ENCODE data around the gene FAM135A.
"Not testable (repeated sequence)": the region's sequence is repeated elsewhere in the genome, so short reads cannot be mapped to it uniquely, and the experiment has no call there.

Gene FAM135A

DNA sequence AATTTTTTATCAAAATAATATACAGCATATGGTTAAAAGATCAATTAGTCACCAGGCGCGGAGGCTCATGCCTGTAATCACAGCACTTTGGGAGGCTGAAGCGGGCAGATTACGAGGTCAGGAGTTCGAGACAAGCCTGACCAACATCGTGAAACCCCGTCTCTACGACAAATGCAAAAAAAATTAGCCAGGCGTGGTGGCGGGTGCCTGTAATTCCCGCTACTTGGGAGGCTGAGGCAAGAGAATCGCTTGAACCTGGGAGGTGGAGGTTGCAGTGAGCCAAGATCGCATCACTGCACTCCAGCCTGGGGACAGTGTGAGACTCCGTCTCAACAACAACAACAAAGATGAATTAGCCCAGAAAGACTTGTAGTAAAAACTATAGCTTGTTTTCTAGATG, 46.4 kb downstream of the FAM135A start:
- not testable (repeated sequence) for H3K4me3 ChIP-seq (ENCODE audit: low read length); H3K9me3 ChIP-seq (ENCODE audit: control insufficient read depth, insufficient read depth, low read length); H3K4me1 ChIP-seq (ENCODE audit: control insufficient read depth, insufficient read depth, low read length); DNase-seq (ENCODE audit: low read depth, low spot score); H3K27ac ChIP-seq (ENCODE audit: low read length); H3K36me3 ChIP-seq (ENCODE audit: control insufficient read depth, insufficient read depth, low read length); H3K27me3 ChIP-seq (ENCODE audit: control insufficient read depth, insufficient read depth, low read length)
- no CpG with 5 or more reads among the region's 14 CpGs for WGBS (ENCODE audit: insufficient coverage, insufficient read length)

DNA sequence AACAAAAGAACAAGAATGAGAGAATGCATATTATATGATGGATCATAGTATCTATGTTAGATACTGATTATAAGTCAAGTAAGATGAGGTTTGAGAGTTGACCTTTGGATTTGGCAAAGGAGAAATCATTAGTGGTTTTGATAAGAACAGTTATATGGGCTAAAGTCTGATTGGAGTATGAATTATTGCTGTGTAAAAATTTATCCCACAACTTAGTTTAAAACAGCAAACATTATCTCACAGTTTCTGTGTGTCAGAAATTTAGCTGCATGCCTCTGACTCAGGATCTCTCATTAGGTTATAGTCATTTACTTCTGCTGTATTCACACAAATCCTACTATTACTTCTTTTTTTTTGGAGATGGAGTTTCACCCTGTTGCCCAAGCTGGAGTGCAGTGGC, 56.7 kb downstream of the FAM135A start:
- Histone ChIP-seq H3K27ac (ENCODE audit: low read length) (no peak overlapping the region), H3K4me1 (ENCODE audit: control insufficient read depth, insufficient read depth, low read length) (peaks cover 2% of the 10 kb centered on the region; the same call in 1 of the 2 replicates), H3K27me3 (ENCODE audit: control insufficient read depth, insufficient read depth, low read length) (no peaks in the 10 kb centered on the region), H3K36me3 (ENCODE audit: control insufficient read depth, insufficient read depth, low read length) (peaks cover 6% of the 10 kb centered on the region), H3K9me3 (ENCODE audit: control insufficient read depth, insufficient read depth, low read length) (no peaks in the 10 kb centered on the region), H3K4me3 (ENCODE audit: low read length) (no peak overlapping the region)
- no peak for DNase-seq (ENCODE audit: low read depth, low spot score)

DNA sequence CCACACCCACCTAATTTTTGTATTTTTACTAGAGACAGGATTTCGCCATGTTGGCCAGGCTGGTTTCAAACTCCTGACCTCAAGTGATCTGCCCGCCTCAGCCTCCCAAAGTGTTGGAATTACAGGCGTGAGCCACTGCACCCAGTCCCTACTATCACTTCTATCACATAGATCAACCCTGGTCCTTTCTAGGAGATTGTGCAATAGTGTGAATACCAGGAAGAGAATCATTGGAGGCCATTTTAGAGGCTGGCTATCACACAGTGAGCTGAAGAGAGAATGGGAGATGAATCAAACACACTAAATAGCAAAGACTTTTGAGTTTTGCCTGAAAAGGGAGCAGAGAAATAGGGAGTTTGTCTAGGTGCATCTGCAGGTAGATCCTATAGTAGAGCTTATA, 57.2 kb downstream of the FAM135A start:
- not testable (repeated sequence) for H3K27me3 ChIP-seq (ENCODE audit: control insufficient read depth, insufficient read depth, low read length); H3K4me3 ChIP-seq (ENCODE audit: low read length); H3K4me1 ChIP-seq (ENCODE audit: control insufficient read depth, insufficient read depth, low read length); H3K27ac ChIP-seq (ENCODE audit: low read length); DNase-seq (ENCODE audit: low read depth, low spot score); H3K9me3 ChIP-seq (ENCODE audit: control insufficient read depth, insufficient read depth, low read length); H3K36me3 ChIP-seq (ENCODE audit: control insufficient read depth, insufficient read depth, low read length)
- WGBS (ENCODE audit: insufficient coverage, insufficient read length): no CpG with 5 or more reads among the region's 3 CpGs

DNA sequence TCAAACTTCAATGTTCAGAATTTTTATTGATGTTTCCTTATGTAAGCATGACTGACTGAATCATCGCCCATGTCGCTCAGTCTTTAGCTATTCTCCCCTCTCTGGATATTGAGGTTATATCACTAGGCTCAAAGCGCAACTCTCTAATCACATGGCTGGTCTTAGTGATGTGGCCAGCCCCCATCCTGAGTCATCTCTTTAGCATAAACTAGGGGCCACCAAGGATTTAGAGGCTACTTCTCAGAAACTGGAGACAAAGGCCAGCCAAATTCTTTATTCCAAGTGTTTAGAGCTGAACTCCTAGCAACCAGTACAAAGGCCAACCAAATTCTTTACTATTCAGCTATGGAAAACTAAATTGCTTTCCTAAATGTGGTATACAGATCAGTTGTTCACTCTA, 61.4 kb downstream of the FAM135A start:
- peaks cover 2% of the 10 kb centered on the region; the same call in 1 of the 2 replicates for H3K4me1 ChIP-seq (ENCODE audit: control insufficient read depth, insufficient read depth, low read length)
- no peaks in the 10 kb centered on the region for H3K27me3 ChIP-seq (ENCODE audit: control insufficient read depth, insufficient read depth, low read length)
- WGBS (ENCODE audit: insufficient coverage, insufficient read length): no CpG with 5 or more reads among the region's 3 CpGs
- no peak overlapping the region for H3K27ac ChIP-seq (ENCODE audit: low read length)
- no peaks in the 10 kb centered on the region for H3K9me3 ChIP-seq (ENCODE audit: control insufficient read depth, insufficient read depth, low read length)
- no peak overlapping the region for H3K4me3 ChIP-seq (ENCODE audit: low read length)
- peak; percentile 16 for DNase-seq (ENCODE audit: low read depth, low spot score)
- H3K36me3 ChIP-seq (ENCODE audit: control insufficient read depth, insufficient read depth, low read length): peaks cover 6% of the 10 kb centered on the region

DNA sequence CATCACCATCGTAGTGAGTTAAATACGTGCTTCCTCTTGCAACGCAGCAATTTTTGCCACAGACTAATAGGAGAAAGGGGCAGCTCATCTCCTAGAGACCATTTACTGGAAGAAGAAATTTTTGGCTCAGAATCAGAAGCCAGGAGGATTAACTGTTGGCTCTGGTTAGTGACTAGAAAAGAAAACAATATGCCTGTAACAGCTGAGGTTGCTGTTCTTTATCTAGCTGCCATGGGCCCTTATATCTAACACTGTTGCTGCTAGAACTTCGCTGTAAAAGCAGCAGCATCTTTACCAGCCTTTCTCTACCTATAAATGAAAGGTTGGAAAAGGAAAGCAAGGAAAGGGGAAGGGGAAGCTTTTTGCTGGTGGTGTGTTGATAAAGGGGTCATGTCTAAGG, 65.9 kb downstream of the FAM135A start:
- Histone ChIP-seq H3K27ac (ENCODE audit: low read length) (no peak overlapping the region), H3K4me3 (ENCODE audit: low read length) (no peak overlapping the region), H3K9me3 (ENCODE audit: control insufficient read depth, insufficient read depth, low read length) (no peaks in the 10 kb centered on the region), H3K27me3 (ENCODE audit: control insufficient read depth, insufficient read depth, low read length) (no peaks in the 10 kb centered on the region), H3K4me1 (ENCODE audit: control insufficient read depth, insufficient read depth, low read length) (no peaks in the 10 kb centered on the region; the same call in 1 of the 2 replicates), H3K36me3 (ENCODE audit: control insufficient read depth, insufficient read depth, low read length) (no peaks in the 10 kb centered on the region; the same call in 1 of the 2 replicates)
- WGBS (ENCODE audit: insufficient coverage, insufficient read length): no CpG with 5 or more reads among the region's 4 CpGs
- no peak for DNase-seq (ENCODE audit: low read depth, low spot score)

DNA sequence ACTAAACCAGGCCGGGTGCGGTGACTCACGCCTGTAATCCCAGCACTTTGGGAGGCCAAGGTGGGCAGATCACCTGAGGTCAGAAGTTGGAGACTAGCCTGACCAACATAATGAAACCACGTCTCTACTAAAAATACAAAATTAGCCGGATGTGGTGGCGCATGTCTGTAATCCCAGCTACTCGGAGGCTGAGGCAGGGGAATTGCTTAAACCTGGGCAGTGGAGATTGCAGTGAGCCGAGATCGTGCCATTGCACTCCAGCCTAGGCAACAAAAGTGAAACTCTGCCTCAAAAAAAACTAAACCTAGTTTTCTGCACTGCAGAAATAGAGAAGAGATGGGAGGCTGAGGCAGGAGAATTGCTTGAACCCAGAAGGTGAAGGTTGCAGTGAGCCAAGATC, 73.3 kb downstream of the FAM135A start:
- H3K27ac ChIP-seq (ENCODE audit: low read length); H3K4me3 ChIP-seq (ENCODE audit: low read length); DNase-seq (ENCODE audit: low read depth, low spot score); H3K36me3 ChIP-seq (ENCODE audit: control insufficient read depth, insufficient read depth, low read length); H3K27me3 ChIP-seq (ENCODE audit: control insufficient read depth, insufficient read depth, low read length); H3K9me3 ChIP-seq (ENCODE audit: control insufficient read depth, insufficient read depth, low read length); H3K4me1 ChIP-seq (ENCODE audit: control insufficient read depth, insufficient read depth, low read length): not testable (repeated sequence)
- no CpG with 5 or more reads among the region's 9 CpGs for WGBS (ENCODE audit: insufficient coverage, insufficient read length)

DNA sequence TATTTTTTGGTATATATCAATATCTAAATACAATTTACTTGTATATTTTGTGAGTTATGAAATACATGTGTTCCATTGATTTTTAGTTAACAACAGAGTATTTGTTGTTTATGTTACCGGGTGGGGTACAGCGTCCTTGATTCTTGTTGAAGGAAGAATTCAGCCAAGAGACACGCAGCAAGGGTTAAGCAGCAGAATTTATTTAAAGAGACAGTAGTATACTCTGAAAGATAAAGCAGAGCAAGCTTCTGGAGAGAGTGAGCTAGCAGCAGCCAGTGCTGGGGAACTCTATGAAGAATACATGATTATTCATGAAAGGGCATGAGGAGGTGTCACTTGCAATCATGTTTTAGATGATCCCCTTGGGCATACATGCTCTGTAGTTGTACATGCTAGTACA, 76.1 kb downstream of the FAM135A start:
- no peak overlapping the region for H3K27ac ChIP-seq (ENCODE audit: low read length)
- no CpG with 5 or more reads among the region's 3 CpGs for WGBS (ENCODE audit: insufficient coverage, insufficient read length)
- no peaks in the 10 kb centered on the region for H3K9me3 ChIP-seq (ENCODE audit: control insufficient read depth, insufficient read depth, low read length)
- no peaks in the 10 kb centered on the region for H3K4me1 ChIP-seq (ENCODE audit: control insufficient read depth, insufficient read depth, low read length)
- H3K4me3 ChIP-seq (ENCODE audit: low read length): no peak overlapping the region
- no peaks in the 10 kb centered on the region for H3K36me3 ChIP-seq (ENCODE audit: control insufficient read depth, insufficient read depth, low read length)
- no peak for DNase-seq (ENCODE audit: low read depth, low spot score)
- no peaks in the 10 kb centered on the region for H3K27me3 ChIP-seq (ENCODE audit: control insufficient read depth, insufficient read depth, low read length)

DNA sequence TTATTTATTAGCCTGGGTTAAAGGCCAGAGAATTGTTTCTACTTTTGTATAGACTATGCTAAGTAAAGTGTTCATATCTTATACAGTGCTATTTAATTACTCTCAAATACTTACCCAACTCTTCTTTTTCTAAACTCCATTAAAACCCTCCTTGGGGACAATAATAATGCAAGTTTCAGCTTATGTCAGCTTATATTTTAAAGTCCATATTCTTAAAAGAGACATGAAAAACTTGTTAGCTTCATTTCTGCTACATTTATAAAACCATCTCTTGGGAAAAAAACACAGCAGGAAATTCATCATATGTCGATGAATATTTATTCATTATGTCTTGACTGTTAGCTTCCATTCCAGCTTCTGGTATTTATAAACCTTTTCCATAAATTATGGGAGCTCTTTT, 81.5 kb downstream of the FAM135A start:
- no peaks in the 10 kb centered on the region for H3K9me3 ChIP-seq (ENCODE audit: control insufficient read depth, insufficient read depth, low read length)
- H3K27ac ChIP-seq (ENCODE audit: low read length): no peak overlapping the region
- no peaks in the 10 kb centered on the region for H3K36me3 ChIP-seq (ENCODE audit: control insufficient read depth, insufficient read depth, low read length)
- DNase-seq (ENCODE audit: low read depth, low spot score): no peak
- H3K4me1 ChIP-seq (ENCODE audit: control insufficient read depth, insufficient read depth, low read length): no peaks in the 10 kb centered on the region
- H3K4me3 ChIP-seq (ENCODE audit: low read length): no peak overlapping the region
- no peaks in the 10 kb centered on the region for H3K27me3 ChIP-seq (ENCODE audit: control insufficient read depth, insufficient read depth, low read length)
- WGBS (ENCODE audit: insufficient coverage, insufficient read length): no CpG with 5 or more reads among the region's 1 CpG

DNA sequence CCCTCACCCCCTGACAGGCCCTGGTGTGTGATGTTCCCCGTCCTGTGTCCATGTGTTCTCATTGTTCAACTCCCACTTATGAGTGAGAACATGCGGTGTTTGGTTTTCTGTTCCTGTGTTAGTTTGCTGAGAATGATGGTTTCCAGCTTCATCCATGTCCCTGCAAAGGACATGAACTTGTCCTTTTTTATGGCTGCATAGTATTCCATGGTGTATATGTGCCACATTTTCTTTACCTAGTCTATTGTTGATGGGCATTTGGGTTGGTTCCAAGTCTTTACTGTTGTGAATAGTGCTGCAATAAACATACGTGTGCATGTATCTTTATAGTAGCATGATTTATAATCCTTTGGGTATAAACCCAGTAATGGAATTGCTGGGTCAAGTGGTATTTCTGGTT, 82.5 kb downstream of the FAM135A start:
- H3K36me3 ChIP-seq (ENCODE audit: control insufficient read depth, insufficient read depth, low read length); H3K27me3 ChIP-seq (ENCODE audit: control insufficient read depth, insufficient read depth, low read length); H3K9me3 ChIP-seq (ENCODE audit: control insufficient read depth, insufficient read depth, low read length); DNase-seq (ENCODE audit: low read depth, low spot score); H3K27ac ChIP-seq (ENCODE audit: low read length); H3K4me3 ChIP-seq (ENCODE audit: low read length); H3K4me1 ChIP-seq (ENCODE audit: control insufficient read depth, insufficient read depth, low read length): not testable (repeated sequence)
- WGBS (ENCODE audit: insufficient coverage, insufficient read length): no CpG with 5 or more reads among the region's 3 CpGs

DNA sequence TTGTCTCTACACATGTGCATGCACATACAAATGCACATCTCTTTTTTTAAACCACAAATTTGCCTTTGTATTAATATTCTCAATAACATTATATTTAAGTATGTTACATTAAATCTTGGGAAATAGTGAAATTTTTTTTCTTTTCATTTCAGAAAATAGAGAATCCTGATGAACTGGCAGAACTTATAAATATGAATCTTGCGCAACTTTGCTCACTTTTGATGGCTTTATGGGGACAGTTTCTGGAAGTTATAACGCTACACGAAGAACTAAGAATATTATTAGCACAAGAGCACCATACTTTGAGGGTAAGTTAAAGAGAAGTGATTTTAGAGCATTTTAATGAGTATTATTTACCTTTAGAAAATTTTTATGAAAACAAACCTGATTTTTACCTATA, 89.2 kb downstream of the FAM135A start:
- H3K4me3 ChIP-seq (ENCODE audit: low read length): no peak overlapping the region
- peaks cover 4% of the 10 kb centered on the region for H3K36me3 ChIP-seq (ENCODE audit: control insufficient read depth, insufficient read depth, low read length)
- H3K27ac ChIP-seq (ENCODE audit: low read length): no peak overlapping the region
- H3K4me1 ChIP-seq (ENCODE audit: control insufficient read depth, insufficient read depth, low read length): no peaks in the 10 kb centered on the region
- no peaks in the 10 kb centered on the region for H3K27me3 ChIP-seq (ENCODE audit: control insufficient read depth, insufficient read depth, low read length)
- DNase-seq (ENCODE audit: low read depth, low spot score): no peak
- H3K9me3 ChIP-seq (ENCODE audit: control insufficient read depth, insufficient read depth, low read length): no peaks in the 10 kb centered on the region
- WGBS (ENCODE audit: insufficient coverage, insufficient read length): no CpG with 5 or more reads among the region's 3 CpGs

DNA sequence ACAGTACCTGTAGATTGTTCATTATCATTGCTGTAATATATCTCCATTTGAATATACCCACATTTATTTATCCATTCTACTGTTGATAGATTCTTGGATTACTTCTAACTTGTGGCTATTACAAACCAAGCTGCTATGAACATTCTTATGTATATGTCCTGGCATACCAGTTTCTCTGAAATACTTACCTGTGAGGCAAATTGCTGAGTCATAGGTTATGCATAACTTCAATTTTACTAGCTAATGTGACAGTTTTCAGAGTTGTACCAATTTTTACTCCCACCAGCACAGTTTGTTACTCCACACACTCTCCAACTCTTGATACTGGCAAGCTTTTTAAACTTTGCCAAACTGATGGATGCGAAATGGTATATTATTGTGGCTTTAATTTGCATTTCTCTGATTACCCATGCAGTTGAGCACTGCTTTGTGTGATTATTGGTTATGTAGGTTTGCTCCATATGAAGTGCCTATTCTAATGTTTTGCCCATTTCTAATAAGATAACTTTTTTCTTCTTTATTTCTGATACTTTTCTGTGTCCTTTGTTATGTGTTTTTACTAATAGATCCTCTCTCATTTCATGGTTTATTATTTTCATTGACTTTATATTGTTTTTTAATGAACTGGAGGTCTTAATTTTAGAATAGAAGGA, 90.6 kb downstream of the FAM135A start:
- Histone ChIP-seq H3K27me3 (ENCODE audit: control insufficient read depth, insufficient read depth, low read length) (no peaks in the 10 kb centered on the region), H3K4me3 (ENCODE audit: low read length) (no peak overlapping the region), H3K36me3 (ENCODE audit: control insufficient read depth, insufficient read depth, low read length) (peaks cover 4% of the 10 kb centered on the region), H3K9me3 (ENCODE audit: control insufficient read depth, insufficient read depth, low read length) (no peaks in the 10 kb centered on the region), H3K4me1 (ENCODE audit: control insufficient read depth, insufficient read depth, low read length) (no peaks in the 10 kb centered on the region), H3K27ac (ENCODE audit: low read length) (no peak overlapping the region)
- no peak for DNase-seq (ENCODE audit: low read depth, low spot score)
- WGBS (ENCODE audit: insufficient coverage, insufficient read length): no CpG with 5 or more reads among the region's 1 CpG

Measured in iPS DF 6.9 (cell line).